ENCODE results near the gene CAMKMT.

GRCh38 chr2:44420725-44421124, 59.0 kb downstream of the CAMKMT start:
- TF ChIP-seq CTCF (IDR thresholded peaks at IDR 0.05 in 4 of 5, conservative IDR thresholded peaks at IDR 0.05 in 1 of 5), result no peak
- no peak for TF ChIP-seq POLR2A (IDR thresholded peaks at IDR 0.05)

Data from gastrocnemius medialis (tissue), 4 donors.